ENCODE measurements around the gene URB1.
"Not testable (repeated sequence)": the region's sequence is repeated elsewhere in the genome, so short reads cannot be mapped to it uniquely, and the experiment has no call there.

The URB1 gene

DNA sequence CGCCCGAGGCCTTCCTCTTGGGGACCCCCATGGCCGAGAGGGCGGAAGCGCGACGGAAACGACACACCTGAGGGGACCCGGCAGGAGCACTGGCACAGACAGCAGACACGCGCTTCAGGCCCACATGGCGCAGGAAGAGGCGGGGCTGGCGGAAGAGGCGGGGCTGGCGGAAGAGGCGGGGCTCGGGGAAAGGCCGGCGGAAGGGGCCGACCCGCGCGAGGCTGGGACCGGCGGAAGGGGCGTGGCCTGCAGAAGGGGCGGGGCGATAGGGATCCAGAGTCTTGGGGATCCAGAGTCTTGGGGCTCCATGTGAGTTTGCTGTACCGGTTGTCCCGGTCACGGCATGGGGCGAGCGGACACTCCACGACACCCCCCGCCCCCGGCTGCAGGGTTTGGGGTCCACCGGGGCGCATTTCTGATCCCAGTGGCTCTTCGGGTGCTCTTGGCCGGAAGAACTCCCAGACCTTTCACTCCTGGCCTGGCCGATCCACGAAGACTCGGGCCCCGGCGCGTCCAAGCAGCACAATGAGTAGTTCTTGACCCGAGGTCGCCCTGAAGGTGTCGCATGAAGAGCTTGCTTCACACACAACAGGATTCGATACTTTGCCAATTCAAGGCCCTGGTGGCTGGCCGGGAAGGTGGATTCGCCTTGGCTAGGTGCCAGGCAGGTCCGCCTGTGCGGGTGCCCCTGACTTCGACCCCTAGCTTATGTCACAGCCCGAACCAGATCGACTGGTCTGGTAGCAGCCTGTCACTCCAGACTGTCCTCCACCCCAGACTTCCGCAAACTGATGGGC lies at the start of gene URB1:
URB1 (minus strand) TSS at position 133 of the 797 bp plus-strand sequence; CDS start at position 31, 102 bp downstream.
- DNase-seq (ENCODE audit: low read depth in 2 of 3, low spot score in 2 of 3), result peak; percentile 89 to 94 (median 93)

GRCh38 chr21:32437729-32438128 lies 44.9 kb upstream of the URB1 start:
- DNase-seq (ENCODE audit: low read depth in 2 of 3, low spot score in 2 of 3), result no peak

GRCh38 chr21:32432982-32433660 lies 40.3 kb upstream of the URB1 start:
- DNase-seq (ENCODE audit: low read depth in 2 of 3, low spot score in 2 of 3), result not testable (repeated sequence)

GRCh38 chr21:32427958-32428623 lies 35.3 kb upstream of the URB1 start:
- DNase-seq (ENCODE audit: low read depth in 2 of 3, low spot score in 2 of 3), result no peak

GRCh38 chr21:32426592-32427051 lies 33.8 kb upstream of the URB1 start:
- DNase-seq (ENCODE audit: low read depth in 2 of 3, low spot score in 2 of 3), result no peak

DNA sequence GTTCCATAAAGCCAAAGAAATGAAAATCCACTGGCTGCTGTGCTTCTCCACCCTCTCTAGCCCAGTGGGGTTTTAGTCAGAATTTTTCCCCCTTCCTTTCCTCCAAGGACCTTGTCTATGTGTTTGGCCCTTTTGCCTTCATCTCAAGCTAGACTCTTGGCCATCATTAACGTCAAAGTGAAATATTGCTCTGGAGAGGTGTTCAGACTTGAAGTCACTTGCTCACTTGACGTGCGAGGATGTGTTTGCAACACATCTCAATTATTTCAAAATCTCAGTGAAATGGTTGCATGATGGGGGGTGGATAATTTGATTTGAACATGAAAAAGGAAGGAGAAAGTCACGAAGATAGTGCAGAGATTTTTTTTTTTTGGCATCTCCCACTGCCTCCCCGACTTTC lies 33.3 kb upstream of the URB1 start:
- DNase-seq (ENCODE audit: low read depth in 2 of 3, low spot score in 2 of 3), result no peak

DNA sequence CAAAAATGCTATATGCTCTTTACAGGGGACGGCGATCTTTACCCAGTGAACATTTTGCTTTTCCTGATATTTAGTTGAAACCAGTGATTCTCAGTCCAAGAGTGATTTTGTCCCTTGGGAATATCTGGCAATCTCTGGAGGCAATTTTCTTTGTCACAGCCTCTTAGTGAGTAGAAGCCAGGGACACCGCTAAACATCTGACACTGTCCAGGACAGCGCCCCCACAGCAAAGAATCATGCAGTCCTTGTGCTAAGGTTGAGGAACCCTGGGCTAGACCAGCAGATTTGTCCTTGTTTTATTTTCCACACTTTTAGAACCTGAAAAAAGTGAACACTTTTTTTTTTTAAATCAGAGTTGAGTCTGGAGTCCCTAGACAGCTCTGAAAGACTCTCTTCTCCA lies 32.8 kb upstream of the URB1 start:
- DNase-seq (ENCODE audit: low read depth in 2 of 3, low spot score in 2 of 3), result no peak

GRCh38 chr21:32424674-32425073 lies 31.9 kb upstream of the URB1 start:
- no peak for DNase-seq (ENCODE audit: low read depth in 2 of 3, low spot score in 2 of 3)

GRCh38 chr21:32424191-32424535 lies 31.4 kb upstream of the URB1 start:
- DNase-seq (ENCODE audit: low read depth in 2 of 3, low spot score in 2 of 3), result no peak

- no peak for DNase-seq (ENCODE audit: low read depth in 2 of 3, low spot score in 2 of 3)
These were observed 30.7 kb upstream of the URB1 start for GRCh38 chr21:32423320-32424190.

GRCh38 chr21:32422064-32422463 lies 29.3 kb upstream of the URB1 start:
- no peak for DNase-seq (ENCODE audit: low read depth in 2 of 3, low spot score in 2 of 3)

DNA sequence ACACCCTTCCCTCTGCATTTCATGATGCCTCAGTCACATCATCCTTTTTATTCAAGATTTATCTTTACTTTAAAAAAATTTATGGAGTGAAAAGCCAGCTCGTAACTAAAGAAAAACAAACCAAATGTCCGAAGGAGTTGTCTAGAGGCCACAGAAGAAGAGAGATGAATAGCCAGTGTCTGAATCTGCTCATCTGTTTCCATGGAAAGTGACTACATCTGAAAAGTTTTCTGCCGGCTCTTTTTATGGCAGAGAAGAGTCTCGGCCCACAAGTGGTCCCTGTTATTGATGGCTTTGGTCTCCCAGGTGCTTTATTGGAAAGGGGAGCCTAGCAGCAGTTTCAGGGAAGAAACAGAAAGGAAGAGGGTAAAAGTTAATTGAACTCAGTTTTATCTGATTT lies 25.3 kb upstream of the URB1 start:
- DNase-seq (ENCODE audit: low read depth in 2 of 3, low spot score in 2 of 3), result no peak

DNA sequence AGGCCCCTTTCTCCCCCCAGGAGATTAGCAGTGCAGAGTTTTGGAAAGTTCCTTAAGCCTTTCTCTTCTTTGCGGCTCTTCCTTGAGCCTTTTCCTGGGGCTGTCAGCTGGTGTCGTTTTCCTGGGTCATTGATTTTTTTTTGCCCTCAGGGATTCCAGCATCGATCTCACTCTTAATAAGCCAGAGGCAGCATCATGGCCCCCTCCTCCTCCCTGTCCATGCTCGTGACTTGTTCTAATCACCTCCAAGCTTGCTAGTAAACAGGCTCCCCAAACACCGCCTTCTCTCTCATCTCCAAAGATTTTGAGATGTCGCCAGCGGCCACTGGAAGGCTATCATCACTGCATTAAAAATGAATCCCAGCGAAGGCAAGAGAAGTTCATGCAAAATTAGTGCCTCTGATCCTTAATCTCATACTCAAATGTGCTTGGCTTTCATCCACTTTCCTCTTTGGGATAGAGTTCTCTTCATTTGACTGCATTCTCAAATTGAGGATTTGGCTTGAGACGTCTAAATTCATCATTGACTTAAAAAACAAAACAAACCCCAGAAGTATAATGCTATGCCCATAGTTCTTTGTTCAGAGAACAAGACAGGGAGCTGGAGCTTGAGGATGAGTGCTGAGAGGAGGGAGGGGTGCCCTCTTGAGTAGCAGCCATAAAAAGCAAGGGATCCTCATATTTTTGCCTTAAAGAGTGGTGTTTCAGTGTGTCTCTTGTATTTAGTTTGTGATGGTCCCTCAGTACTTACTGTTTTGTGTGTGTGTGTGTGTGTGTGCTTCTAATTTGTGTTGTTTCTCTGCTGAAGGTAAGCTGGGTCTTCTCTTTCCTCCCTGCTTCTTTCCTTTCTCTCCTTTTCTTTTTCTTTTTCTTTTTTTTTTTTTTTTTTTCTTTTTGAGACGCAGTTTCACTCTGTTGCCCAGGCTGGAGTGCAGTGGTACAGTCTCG lies 22.9 kb upstream of the URB1 start:
- DNase-seq (ENCODE audit: low read depth in 2 of 3, low spot score in 2 of 3), result no peak

- DNase-seq (ENCODE audit: low read depth in 2 of 3, low spot score in 2 of 3), result no peak
These were observed 22.0 kb upstream of the URB1 start for GRCh38 chr21:32414579-32415358.

GRCh38 chr21:32413697-32414578 lies 21.1 kb upstream of the URB1 start:
- no peak for DNase-seq (ENCODE audit: low read depth in 2 of 3, low spot score in 2 of 3)

DNA sequence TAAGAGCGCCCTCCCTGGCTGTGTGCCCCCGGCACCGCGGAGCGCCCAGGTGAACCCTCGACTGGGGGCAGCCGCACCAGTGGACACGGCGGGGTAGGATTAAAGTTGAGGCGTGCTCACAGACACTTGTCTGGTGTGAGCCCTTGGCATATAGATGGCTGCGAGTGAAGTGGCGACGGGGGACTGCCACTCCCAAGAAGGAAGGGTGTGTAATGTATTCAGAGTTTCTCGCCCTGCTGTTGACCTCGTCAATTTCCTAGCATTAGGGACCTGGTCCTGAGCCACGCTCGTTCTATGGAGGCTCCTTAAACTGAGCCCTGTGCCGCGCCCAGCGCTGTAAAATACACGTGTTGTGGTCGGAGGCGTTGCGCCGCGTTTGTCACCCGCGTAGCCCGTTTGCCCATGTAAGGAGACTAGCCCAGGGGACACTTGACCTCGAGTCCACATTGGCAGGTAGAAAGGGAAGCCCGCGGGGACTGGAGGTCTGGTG lies 20.2 kb upstream of the URB1 start:
- DNase-seq (ENCODE audit: low read depth in 2 of 3, low spot score in 2 of 3), result peak in 1 of 3 experiments; percentile 30

- peak; percentile 34 to 56 (median 49) for DNase-seq (ENCODE audit: low read depth in 2 of 3, low spot score in 2 of 3)
These were observed 19.6 kb upstream of the URB1 start, which contains the start of gene EVA1C for GRCh38 chr21:32412162-32413014. EVA1C (plus strand) TSS chr21:32412706; CDS start chr21:32412854, 148 bp downstream.

Measured in activated CD8-positive, alpha-beta memory T cell treated with anti-CD3 and anti-CD28 coated beads for 48 hours (primary cell).